BLaER1 (cell line): ENCODE measurements around the gene COL8A1.
"Not testable (repeated sequence)": the region's sequence is repeated elsewhere in the genome, so short reads cannot be mapped to it uniquely, and the experiment has no call there.

Source experiments
- H3K27ac ChIP-seq: shearing (Covaris generic); formaldehyde crosslinking; 2 replicates; pipeline ENCODE4 v1.8.1; 2022
- H3K27me3 ChIP-seq: shearing (Covaris generic); formaldehyde crosslinking; 2 replicates; pipeline ENCODE4 v1.8.1; 2022
- H3K36me3 ChIP-seq: shearing (Covaris generic); formaldehyde crosslinking; 2 replicates; pipeline ENCODE4 v1.8.1; 2022
- H3K4me1 ChIP-seq: shearing (Covaris generic); formaldehyde crosslinking; 2 replicates; pipeline ENCODE4 v1.8.1; 2022
- H3K4me2 ChIP-seq: shearing (Covaris generic); formaldehyde crosslinking; 2 replicates; pipeline ENCODE4 v1.8.1; 2022
- H3K4me3 ChIP-seq: shearing (Covaris generic); formaldehyde crosslinking; 2 replicates; pipeline ENCODE4 v1.8.1; 2022
- H3K9ac ChIP-seq: shearing (Covaris generic); formaldehyde crosslinking; 2 replicates; pipeline ENCODE4 v1.8.1; 2022
- H3K9me3 ChIP-seq: shearing (Covaris generic); formaldehyde crosslinking; 2 replicates; pipeline ENCODE4 v1.8.1; 2022
- H4K20me1 ChIP-seq: shearing (Covaris generic); formaldehyde crosslinking; 2 replicates; pipeline ENCODE4 v1.8.1; 2022
- Cebpa-rat ChIP-seq: shearing (Covaris generic); IDR thresholded peaks from 2 replicates; pipeline ENCODE4 v1.8.1; 2022

The COL8A1 gene

DNA sequence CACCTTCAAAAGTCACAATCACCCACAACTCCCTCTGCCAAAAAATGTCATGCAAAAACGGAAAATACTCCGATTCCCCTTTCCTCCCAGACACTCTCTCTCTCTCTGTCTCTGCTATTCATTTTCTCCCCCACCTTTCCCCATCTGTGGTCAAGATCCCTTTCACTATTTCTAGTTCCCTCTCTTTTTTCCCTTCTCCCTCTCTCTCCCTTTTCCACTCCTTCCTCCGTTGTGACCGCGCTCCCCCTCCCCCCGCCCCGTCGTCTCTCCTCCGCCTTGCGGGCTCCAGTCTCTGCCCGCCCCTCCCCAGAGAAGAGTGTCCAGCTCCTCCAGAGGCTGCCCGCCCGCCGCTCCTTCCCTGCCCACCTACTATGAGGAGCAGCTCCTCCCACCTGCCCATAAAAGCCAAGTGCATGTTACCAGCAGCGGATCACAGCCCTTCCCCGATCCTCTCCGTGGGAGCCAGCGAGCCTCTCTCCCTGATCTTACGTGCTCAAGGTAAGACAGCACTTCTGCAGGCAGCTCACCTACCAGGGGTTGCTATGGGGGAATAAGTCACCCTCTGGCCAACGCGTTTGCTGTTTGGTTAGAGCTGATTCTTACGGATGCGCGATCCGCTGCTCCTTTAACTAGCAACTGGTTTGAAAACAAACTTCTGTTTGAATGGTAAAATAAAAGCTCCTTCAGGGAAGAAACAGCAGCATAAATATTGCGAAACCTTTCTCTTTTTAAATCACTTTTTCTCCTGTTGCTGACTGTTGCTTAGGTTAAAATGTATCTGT is at the start of gene COL8A1:
Gene COL8A1 (plus strand): TSS at position 428 of the 782 bp plus-strand sequence. CDS start 152,089 bp downstream, outside the sequence.
- peak within 1 kb of the TSS; percentile 9; the same call in 1 of the 2 replicates for H3K4me2 ChIP-seq
- no peaks in the 10 kb centered on the region for H3K36me3 ChIP-seq
- no peak within 1 kb of the TSS for H3K27ac ChIP-seq
- no peak within 1 kb of the TSS for H3K9ac ChIP-seq
- peaks cover 35% of the 10 kb centered on the region for H3K27me3 ChIP-seq
- no peak within 1 kb of the TSS for H3K4me3 ChIP-seq
- H4K20me1 ChIP-seq: no peaks in the 10 kb centered on the region
- peaks cover 15% of the 10 kb centered on the region for H3K4me1 ChIP-seq
- no peaks in the 10 kb centered on the region for H3K9me3 ChIP-seq
- TF ChIP-seq Cebpa-rat: peak; percentile 49; the same call in 1 of the 2 replicates

DNA sequence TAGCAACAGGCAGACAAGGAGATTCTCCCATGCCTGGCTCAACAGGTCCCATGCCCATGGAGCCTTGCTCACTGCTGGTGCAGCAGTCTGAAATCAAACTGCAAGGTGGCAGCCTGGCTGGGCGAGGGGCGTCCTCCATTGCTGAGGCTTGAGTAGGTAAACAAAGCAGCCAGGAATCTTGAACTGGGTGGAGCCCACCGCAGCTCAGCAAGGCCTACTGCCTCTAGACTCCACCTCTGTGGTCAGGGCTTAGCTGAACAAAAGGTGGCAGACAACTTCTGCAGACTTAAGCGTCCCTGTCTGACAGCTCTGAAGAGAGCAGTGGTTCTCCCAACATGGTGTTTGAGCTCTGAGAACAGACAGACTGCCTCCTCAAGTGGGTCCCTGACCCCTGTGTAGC is 49.2 kb upstream of the COL8A1 start:
- not testable (repeated sequence) for H3K4me2 ChIP-seq

DNA sequence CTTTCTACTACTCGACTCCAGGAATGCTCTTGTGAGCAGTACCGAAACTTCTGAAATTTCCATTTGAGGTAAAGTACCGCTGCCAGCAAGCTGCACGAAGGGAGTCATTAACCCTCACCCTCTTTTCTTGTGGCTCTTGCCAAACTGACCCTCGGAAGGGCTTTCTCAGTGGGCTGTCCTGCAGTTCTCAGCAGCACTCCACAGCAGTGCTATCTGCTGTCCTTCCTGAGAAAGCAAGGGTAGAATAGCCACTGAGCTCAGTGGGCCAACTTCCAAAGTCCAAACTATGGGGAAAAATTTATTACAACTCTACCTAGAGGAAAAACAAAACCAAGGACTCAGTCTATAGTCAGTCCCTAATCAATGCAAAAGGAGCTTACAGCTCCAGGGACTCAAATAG is 38.5 kb upstream of the COL8A1 start:
- Histone ChIP-seq H3K4me2 (no peak overlapping the region), H3K27ac (no peak overlapping the region)

More for the DNA sequence above, 49.2 kb upstream of the COL8A1 start:
- H3K9ac ChIP-seq, H3K4me3 ChIP-seq, H3K27me3 ChIP-seq, H3K9me3 ChIP-seq, H4K20me1 ChIP-seq, H3K27ac ChIP-seq, H3K36me3 ChIP-seq, H3K4me1 ChIP-seq: not testable (repeated sequence)

DNA sequence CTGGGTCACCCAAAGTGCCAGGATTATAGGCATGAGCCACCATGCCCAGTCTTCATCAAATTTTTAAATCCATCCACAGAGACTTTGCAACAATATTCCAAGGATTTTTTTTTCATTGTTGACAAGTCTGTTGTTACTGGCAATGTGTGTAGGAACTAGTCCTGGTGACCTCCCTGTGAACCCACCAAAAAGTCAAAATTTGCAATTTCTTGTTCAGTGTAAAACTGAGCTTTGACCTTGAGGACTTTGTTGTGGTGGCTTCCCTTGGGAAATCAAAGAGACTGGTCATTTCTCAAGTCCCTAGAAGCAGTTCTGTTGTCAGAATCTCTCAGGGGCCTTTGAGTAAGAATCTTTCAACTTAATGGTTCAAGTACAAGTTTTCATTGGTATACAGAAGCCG is 36.9 kb upstream of the COL8A1 start:
- no peak for TF ChIP-seq Cebpa-rat
- Histone ChIP-seq H3K36me3 (no peaks in the 10 kb centered on the region), H3K4me2 (no peak overlapping the region)

More for the DNA sequence above, 38.5 kb upstream of the COL8A1 start:
- H3K4me1 ChIP-seq: no peaks in the 10 kb centered on the region
- H3K27me3 ChIP-seq: no peaks in the 10 kb centered on the region
- H3K4me3 ChIP-seq: no peak overlapping the region
- no peak overlapping the region for H3K9ac ChIP-seq
- H3K36me3 ChIP-seq: no peaks in the 10 kb centered on the region
- no peaks in the 10 kb centered on the region for H3K9me3 ChIP-seq
- H4K20me1 ChIP-seq: no peaks in the 10 kb centered on the region
- no peak for TF ChIP-seq Cebpa-rat

DNA sequence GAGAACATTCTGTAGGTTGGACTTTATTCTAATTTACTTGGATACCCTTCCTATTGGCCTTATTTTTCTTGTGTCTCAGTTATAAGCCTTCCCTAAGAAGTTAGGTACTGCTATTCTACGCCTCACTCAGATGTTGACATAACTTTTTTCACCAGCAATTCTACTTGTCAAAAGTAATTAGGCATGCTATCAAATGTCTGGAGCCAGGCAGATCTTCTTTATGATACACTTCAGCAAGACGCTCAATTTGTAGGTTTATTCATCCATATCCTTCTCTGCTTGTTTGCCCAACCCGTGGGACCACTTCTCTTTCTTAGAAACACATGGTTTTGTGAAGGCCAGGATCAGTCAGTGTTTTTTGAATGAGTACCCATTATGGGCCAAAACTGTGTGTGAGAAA is 36.2 kb upstream of the COL8A1 start:
- Histone ChIP-seq H4K20me1 (no peaks in the 10 kb centered on the region), H3K36me3 (no peaks in the 10 kb centered on the region), H3K27ac (no peak overlapping the region), H3K4me3 (no peak overlapping the region), H3K27me3 (no peaks in the 10 kb centered on the region), H3K9me3 (no peaks in the 10 kb centered on the region), H3K9ac (no peak overlapping the region), H3K4me2 (no peak overlapping the region), H3K4me1 (0 out of 2 replicates have a peak, but pooled peaks cover 4% of the 10 kb centered on the region)
- TF ChIP-seq Cebpa-rat: no peak

More for the DNA sequence above, 36.9 kb upstream of the COL8A1 start:
- no peaks in the 10 kb centered on the region for H3K9me3 ChIP-seq
- no peak overlapping the region for H3K27ac ChIP-seq
- no peaks in the 10 kb centered on the region for H3K4me1 ChIP-seq
- no peak overlapping the region for H3K9ac ChIP-seq
- no peaks in the 10 kb centered on the region for H3K27me3 ChIP-seq
- H4K20me1 ChIP-seq: no peaks in the 10 kb centered on the region
- no peak overlapping the region for H3K4me3 ChIP-seq

DNA sequence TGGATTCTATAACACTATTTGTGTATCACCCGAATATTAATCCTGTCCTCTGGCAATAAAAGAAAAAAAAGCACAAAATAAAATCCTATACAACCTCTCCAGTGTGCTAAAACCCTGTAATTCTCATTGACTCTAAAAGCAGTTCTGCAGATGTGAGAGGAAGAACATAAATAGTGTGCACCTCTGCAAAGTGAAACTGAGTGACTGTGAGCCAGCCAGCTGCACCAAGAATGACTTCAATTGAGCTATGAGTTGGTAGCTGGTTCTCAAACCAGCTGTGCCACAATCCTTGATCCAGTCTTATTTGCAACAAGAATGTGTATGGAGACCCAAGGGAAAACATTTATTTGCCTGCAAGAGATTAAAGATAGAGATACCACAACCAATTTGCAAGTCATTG is 31.2 kb upstream of the COL8A1 start:
- Histone ChIP-seq H3K9ac (no peak overlapping the region), H3K4me2 (no peak overlapping the region), H3K4me1 (0 out of 2 replicates have a peak, but pooled peaks cover 13% of the 10 kb centered on the region), H3K9me3 (no peaks in the 10 kb centered on the region), H3K36me3 (no peaks in the 10 kb centered on the region), H3K27me3 (no peaks in the 10 kb centered on the region), H3K4me3 (no peak overlapping the region), H3K27ac (no peak overlapping the region), H4K20me1 (no peaks in the 10 kb centered on the region)
- no peak for TF ChIP-seq Cebpa-rat

DNA sequence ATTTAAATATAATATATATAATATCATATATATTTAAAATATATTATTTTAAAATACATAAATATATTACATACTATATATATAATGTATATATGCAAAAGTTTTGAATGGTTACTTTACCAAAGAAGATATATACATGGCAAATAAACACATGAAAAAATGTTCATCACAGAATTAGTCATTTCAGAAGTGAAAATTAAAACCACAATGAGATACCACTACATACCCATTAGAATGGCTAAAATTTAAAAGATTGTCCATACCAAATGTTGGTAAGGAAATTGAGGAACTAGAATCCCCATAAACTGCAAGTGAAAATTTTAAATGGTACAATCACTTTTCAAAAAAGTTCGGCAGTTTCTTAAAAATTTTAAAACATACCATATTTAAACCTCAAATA is 23.6 kb upstream of the COL8A1 start:
- Histone ChIP-seq H3K4me3 (no peak overlapping the region), H3K27me3 (no peaks in the 10 kb centered on the region), H3K9ac (no peak overlapping the region), H3K4me2 (no peak overlapping the region), H3K4me1 (no peaks in the 10 kb centered on the region), H4K20me1 (no peaks in the 10 kb centered on the region), H3K9me3 (no peaks in the 10 kb centered on the region), H3K36me3 (no peaks in the 10 kb centered on the region), H3K27ac (no peak overlapping the region)
- no peak for TF ChIP-seq Cebpa-rat

DNA sequence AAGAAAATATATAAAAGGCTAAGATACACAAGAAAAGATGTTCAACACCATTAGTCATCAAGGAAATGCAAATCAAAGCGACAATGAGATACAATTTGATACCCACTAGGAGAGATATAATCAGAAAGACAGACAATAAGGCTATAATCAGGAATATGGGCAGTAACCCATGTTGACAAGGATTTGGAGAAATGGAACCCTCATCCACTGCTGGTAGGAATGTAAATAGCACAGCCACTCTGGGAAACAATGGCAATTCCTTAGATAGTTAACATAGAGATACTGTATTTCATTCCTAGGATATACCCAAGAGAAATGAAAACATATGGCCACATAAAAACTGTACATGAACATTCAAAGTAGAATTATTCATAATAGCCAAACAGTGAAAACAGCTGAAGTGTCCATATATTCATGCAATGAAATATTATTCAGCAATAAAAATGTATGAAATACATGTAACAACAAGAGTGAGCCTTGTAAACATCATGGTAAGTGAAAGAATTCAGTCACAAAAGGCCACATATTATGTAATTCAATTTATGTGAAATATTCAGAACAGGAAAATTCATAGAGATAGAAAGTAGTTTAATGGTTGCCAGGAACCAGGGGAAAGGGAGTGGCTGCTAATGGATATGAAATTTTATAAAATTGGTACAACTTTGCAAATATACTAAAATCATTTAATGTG is 18.2 kb upstream of the COL8A1 start:
- no peak overlapping the region for H3K9ac ChIP-seq
- H3K36me3 ChIP-seq: no peaks in the 10 kb centered on the region
- no peak overlapping the region for H3K4me3 ChIP-seq
- no peaks in the 10 kb centered on the region for H3K9me3 ChIP-seq
- peaks cover 21% of the 10 kb centered on the region for H3K4me1 ChIP-seq
- no peak overlapping the region for H3K4me2 ChIP-seq
- no peak overlapping the region for H3K27ac ChIP-seq
- no peaks in the 10 kb centered on the region for H4K20me1 ChIP-seq
- no peak for TF ChIP-seq Cebpa-rat
- no peaks in the 10 kb centered on the region for H3K27me3 ChIP-seq

DNA sequence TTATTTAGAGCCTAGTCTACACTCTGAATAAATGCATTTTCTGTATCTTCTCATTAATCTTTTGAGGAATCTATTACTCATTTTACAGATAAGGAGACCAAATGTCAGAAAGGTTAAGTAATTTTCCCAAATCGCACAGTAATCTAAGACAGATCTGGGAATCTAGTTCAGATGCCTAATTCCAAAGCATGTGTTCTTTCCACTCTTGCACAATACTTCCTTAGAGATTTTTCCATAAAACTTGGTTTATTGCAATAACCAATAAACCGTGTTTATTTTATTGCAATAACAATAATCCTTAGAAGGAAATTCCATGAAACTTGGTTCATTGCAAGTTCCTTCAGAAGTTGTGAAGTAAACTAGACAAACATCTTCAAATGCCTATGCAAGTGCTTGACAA is 17.4 kb upstream of the COL8A1 start:
- Histone ChIP-seq H3K36me3 (no peaks in the 10 kb centered on the region), H3K9ac (no peak overlapping the region), H3K4me1 (peaks cover 28% of the 10 kb centered on the region), H3K4me3 (no peak overlapping the region), H3K27me3 (no peaks in the 10 kb centered on the region), H3K4me2 (no peak overlapping the region), H4K20me1 (no peaks in the 10 kb centered on the region), H3K27ac (no peak overlapping the region), H3K9me3 (no peaks in the 10 kb centered on the region)
- TF ChIP-seq Cebpa-rat: no peak; the same call in 1 of the 2 replicates
